Activated CD4-positive, alpha-beta T cell treated with anti-CD3 and anti-CD28 coated beads, Interleukin-2, amount 50 U/mL, for 48 hours (primary cell): ENCODE results near the gene ARL2.
"Not testable (repeated sequence)": the region's sequence is repeated elsewhere in the genome, so short reads cannot be mapped to it uniquely, and the experiment has no call there.

Experiments
- DNase-seq, 2 experiments: peaks; one replicate each; pipeline ENCODE4 v3.0.0-alpha.2; 2020

Gene ARL2

DNA sequence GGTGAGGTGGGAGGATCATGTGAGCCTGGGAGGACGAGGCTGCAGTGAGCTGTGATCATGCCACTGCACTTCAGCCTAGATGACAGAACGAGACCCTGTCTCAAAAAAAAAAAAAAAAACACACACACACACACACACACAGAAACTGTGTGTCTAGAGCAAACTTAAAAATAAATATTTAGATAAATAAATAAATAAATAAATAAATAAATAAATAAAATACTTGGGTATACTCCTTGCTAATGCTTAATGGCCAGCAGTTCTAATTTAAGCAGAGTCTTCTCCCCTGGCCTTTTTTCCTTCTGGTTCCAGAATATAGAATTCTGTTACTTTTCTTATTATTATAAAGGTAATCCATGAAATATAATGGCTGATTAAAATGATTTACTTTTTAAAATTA is 5.1 kb upstream of the ARL2 start:
- DNase-seq, result no peak

GRCh38 chr11:65013130-65013887 is 651 bp upstream of the ARL2 start:
- DNase-seq, result peak; percentile 93 to 95

GRCh38 chr11:65014726-65015227 is 817 bp downstream of the ARL2 start:
- no peak for DNase-seq

GRCh38 chr11:65016705-65017104 is 2.7 kb downstream of the ARL2 start:
- DNase-seq, result no peak

DNA sequence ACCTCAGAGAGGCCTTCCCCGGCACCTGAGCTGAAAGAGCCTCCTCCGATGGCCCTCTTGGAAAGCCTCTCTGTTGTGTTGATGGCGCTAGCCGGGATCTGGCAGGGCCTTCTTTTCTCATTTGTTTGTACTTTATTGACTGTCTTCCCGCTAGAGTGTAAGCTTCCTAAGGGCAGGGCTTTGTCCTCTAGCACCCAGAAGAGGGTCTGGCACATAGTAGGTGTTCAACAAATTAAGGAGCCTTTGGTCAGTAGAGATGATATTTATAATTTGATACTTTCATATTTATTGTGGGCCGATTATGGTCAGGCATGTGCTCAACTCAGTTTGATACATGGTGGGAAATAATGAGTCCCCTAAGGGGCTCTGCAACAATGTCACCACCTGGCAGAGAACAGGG is 4.0 kb downstream of the ARL2 start:
- DNase-seq, result no peak

GRCh38 chr11:65019824-65020223 is 5.9 kb downstream of the ARL2 start:
- no peak for DNase-seq

GRCh38 chr11:65021003-65021402 is 7.0 kb downstream of the ARL2 start:
- no peak for DNase-seq

GRCh38 chr11:65021509-65021908 is 7.5 kb downstream of the ARL2 start:
- no peak for DNase-seq

DNA sequence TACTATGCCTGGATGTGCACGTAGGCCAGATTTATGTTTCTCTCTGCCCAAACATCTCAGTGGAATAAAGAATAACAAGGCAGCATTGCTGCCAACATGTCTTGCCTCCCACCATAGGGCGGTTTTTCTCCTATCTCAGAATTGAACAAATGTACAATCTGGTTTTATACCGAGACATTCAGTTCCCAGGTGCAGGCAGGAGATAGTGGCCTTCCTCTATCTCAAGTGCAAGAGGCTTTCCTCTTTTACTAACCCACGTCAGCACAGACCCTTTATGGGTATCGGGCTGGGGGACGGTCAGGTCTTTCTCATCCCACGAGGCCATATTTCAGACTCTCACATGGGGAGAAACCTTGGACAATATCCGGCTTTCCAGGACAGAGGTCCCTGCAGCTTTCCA is 9.5 kb downstream of the ARL2 start:
- DNase-seq, result not testable (repeated sequence)

GRCh38 chr11:65026810-65027209 is 12.8 kb downstream of the ARL2 start:
- DNase-seq, result no peak

DNA sequence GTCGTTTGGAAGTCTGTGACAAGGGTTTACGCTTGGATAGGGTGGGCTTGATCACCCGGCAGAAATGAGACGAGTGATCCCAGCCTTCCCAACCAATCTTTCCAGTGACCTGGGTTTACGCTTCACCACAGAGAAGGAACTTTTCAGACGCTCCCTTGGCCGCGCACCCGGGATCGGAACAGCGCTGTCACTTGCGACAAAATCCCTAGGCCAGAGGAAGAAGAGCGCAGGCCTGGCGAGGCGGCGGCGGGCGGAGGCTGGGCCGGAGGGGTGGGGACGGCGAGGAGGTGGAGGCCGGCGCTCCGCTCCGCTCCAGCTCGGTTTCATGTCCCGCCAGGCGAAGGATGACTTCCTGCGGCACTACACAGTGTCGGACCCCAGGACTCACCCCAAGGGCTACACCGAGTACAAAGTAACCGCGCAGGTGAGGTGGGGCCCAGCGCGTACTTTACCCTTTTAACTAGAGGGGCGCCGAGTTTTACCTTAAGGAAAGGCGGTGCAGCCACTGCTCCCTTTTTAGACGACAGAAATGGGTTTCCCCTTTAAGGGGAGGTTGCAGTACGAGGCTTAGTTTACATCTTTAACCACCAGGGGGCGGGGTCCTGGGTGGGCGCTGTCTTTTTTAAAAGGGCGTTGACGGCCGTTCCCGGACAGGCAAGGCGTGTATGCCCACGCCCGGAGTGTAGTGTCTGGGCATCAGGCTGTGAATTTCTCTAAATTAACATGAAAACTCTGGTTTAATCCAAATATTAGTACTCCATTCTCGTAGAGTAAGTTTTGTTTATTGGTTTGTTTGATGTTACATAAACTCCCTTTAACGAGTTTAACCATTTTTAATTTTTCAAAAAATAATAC is 13.5 kb downstream of the ARL2 start, which contains the start of gene SNX15:
TSS of gene SNX15 (plus strand) at position 227 of the 855 bp plus-strand sequence. CDS start at position 326, 99 bp downstream.
- DNase-seq, result peak; percentile 89 to 94

GRCh38 chr11:65032216-65032615 is 18.3 kb downstream of the ARL2 start:
- DNase-seq, result no peak

DNA sequence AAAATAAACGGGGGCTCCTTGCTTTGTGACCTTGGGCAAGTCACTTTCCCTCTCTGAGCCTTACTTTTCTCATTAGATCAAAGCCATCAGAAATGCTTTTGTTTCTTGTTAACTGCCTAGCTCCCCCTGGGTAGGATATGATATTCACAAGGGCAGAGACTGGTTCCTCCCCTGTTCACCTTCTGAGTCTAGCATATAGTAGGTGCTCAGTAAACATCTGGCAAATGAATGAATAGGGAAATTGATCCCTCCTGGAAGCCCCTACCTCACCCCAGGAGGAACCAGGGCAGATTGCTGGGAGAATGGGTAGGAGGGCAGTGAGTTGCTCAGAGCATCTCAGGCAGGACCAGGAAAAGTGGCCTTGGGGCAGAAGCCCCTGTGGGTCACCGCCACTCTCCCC is 20.5 kb downstream of the ARL2 start:
- DNase-seq, result no peak

DNA sequence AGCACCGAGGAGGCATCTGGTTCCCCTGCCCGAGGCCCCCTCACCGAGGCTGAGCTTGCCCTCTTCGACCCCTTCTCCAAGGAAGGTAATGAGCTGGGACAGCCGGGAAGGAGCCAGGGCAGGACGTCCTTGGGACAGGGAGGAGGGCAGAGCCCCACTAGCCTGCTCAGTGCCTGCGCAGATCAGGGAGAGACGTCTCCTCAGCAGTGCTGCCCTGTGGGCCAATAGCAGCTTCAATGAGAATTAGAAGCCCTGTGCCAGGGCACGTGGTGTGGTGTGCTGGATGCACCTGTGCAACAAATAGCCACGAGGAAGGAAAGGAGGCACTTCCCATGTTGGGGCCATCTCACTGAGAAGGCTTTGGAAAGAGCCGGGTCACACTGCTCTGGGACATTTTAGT is 21.6 kb downstream of the ARL2 start:
- DNase-seq, result no peak

DNA sequence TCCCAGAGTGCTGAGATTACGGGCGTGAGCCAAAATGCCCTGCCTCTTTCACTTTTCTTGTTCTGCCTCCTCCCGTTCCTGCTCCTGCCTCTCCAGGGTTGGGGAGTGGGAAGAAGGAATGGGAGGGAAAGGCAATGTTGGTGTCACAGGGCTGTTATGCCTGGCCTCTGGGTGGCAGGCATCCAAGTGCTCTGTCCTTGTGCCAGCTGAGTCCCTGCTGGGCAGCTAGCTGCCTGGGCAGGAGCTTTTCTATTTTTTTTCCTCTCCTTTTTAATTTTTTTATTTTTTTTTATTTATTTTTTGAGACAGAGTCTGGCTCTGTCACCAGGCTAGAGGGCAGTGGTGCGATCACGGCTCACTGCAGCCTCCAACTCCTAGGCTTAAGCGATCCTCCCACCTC is 23.0 kb downstream of the ARL2 start:
- DNase-seq, result no peak

GRCh38 chr11:65040520-65040846 is 26.5 kb downstream of the ARL2 start:
- DNase-seq, result no peak

DNA sequence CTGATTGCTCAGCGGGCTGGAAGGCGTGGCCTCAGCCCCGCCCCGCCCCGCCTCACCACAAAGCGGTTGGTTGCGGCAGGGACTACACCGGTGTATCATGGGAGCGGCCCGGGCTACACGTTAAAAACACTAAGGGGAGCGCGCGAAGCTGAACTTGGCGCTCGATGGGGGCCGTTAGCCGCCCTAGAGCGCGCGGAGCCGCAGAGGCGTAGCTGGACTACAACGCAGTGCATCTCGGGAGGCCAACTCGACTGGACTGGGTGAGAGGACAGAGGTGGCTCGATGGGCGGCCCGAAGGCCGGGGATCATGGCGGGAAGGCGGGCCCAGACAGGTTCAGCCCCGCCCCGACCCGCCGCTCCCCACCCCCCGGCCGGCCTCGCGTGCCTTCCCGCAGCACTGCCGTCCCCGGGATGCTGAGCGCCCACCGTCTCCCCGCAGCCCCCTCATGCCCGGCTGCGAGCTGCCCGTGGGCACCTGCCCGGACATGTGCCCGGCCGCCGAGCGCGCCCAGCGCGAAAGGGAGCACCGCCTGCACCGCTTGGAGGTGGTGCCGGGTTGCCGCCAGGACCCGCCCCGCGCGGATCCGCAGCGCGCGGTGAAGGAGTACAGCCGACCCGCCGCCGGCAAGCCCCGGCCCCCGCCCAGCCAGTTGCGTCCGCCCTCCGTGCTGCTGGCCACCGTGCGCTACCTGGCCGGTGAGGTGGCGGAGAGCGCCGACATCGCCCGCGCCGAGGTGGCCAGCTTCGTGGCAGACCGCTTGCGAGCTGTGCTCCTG is 27.1 kb downstream of the ARL2 start, which contains the start of gene SAC3D1:
TSS of gene SAC3D1 (plus strand) at position 364 of the 776 bp plus-strand sequence. CDS start at position 447, 83 bp downstream.
- peak; percentile 88 to 93 for DNase-seq

DNA sequence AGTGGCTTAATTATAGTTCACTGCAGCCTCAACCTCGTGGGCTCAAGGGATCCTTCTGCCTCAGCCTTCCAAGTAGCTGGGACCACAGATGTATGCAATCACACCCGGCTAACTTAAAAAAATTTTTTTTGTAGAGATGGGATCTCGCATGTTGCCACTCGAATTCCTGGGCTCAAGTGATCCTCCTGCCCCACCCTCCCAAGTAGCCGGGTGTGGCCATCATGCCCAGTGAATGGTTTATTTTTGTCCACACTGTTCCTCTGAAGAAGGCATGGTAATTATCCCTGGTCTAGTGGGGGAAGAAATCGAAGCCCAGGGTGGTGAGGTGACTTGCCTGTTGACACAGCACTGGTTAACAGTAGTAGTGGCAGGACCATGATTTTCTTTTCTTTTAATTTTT is 28.9 kb downstream of the ARL2 start:
- DNase-seq, result no peak

GRCh38 chr11:65043881-65044501 is 30.0 kb downstream of the ARL2 start:
- DNase-seq, result no peak

DNA sequence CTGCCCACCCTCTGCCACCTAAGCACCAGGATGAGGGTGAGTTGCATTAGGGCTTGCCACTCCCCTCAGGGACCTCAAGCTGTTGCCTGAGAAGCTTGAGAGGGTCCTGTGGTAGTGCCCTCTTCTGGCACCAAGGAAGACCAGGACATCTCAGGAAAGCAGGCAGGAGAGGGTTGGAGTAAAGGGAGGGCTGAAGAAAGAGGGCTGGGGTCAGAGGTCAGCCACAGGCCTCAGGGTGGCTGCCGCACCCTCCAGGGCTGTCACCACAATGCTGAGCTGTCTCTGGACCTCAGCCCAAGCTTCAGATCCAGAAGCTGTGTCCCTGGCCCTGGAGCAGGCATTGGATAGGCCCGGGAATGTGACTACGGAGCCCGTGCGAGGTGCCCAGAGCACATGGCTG is 31.1 kb downstream of the ARL2 start:
- no peak for DNase-seq

DNA sequence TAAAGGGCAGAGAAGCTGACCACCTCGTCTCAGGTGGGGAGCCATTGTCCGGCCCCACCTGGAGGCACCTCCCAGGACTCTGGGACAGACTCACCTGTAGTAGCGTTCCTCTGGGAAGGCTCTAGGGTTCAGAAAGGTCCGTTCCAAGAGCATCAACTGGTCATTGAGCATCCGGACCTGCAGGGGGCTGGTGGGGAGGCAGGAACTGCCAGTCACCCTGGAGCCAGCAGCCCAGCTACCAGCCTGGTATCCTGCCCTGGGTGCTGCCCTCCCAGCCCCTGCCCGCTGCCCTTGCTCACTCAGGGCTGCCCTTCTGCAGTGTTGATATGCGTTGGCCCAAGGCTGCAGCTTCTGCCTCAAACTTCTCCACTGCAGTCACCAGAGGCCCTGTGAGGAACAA is 31.8 kb downstream of the ARL2 start:
- no peak for DNase-seq

DNA sequence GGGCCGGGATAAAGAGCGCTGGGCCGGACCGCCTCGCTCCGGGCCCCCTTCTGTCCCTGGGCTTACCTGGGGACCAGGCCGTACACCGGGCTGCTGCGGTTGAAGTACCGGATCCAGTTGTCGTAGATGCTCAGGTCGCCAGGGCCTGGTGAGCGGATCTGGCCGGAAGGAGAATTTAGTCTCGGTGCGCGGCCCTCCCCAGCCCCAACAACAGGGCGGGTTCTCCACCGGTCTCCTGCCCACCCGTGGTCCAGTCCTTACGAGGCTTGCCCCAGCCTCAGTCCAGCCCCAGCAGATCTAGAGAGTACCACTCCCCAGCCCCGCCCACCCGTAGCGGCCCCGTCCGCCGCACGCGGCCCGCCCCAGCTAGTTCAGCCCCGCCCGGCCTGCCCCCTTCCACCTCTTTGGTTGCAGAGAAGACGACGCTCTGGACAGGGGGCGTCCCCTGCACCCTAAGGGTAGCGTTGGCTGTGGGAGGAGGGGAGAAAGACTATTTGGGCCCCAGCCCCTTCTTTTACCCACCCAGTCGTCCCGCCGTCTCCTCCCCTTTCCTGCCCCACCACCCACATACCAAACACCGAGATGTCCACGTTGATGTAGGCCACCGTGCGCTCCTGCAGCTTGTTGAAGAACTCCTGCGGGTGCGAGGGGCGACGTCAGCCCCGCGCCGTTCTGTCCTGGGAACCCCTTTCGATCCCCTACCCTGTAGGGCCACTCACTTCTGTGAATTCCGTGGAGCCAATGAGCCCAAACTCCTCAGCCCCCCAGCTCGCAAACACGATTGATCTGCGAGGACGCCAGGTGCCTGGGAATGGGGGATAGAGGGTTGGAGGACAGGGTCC is 33.8 kb downstream of the ARL2 start:
- peak; percentile 40 to 47 for DNase-seq
